SH-SY5Y (cell line): Measurements from ENCODE around the gene RPAP3.

Source experiments
- GATA2 ChIP-seq: IDR thresholded peaks from 2 replicates; pipeline ENCODE4 v1.6.1; 2011; ENCODE audit warnings: mild to moderate bottlenecking, low read depth, low read length
- GATA3 ChIP-seq: IDR thresholded peaks from 2 replicates; pipeline ENCODE4 v1.6.1; 2011; ENCODE audit warnings: low read depth, mild to moderate bottlenecking, low read length, moderate library complexity

DNA sequence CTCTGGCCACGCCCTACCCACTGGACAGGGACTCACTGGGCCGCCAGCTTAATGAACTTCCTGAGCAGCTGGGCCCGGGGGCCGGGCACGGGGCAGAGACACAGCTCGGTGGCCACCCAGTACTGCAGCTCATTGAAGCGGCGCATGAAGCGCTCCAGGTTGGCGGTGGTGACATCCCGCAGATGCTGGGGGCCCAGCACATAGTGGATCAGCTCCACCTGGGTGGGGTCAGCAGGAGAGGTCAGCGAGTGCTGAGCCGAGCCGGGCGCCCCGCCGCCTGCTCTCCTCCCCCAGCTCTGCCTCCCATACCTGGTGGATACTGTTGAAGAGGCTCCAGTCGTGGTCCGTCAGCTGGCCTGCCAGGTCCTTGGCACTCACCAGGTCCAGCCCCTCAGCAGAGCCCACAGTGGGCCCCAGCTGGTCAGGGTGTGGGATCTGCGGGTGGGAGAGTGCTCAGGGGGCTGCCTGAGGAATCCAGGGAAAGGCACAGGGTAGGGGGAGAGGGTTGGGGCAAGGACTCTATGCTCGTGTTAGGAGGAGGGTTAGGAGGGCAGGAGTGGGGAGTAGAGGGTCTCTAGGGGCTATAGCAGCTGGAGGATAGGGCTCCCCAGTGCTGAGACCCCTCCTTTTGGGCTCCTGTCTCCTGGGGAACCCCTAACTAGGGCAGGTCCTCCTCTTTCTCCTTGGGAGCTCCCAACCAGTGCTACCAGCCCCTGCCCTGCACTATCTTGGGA, 34.9 kb upstream of the RPAP3 start:
- no peak for TF ChIP-seq GATA2
- TF ChIP-seq GATA3 = no peak
